Stimulated activated effector memory CD8-positive, alpha-beta T cell treated with anti-CD3 and anti-CD28 coated beads, Interleukin-12 subunit alpha, Interleukin-12 subunit beta, amount 100 ng/mL, for 72 hours (primary cell): Measurements from ENCODE around the gene TRMO.
A peak's percentile ranks its signal among the peaks of the same experiment; 100 is the strongest.
"Not testable (repeated sequence)": the region's sequence is repeated elsewhere in the genome, so short reads cannot be mapped to it uniquely, and the experiment has no call there.

ENCODE experiments used
- ATAC-seq: fragments of 150-1000 bp; cut with Tn5 transposase; 2 replicates; pipeline ENCODE4 v1.10.0; 2021
- DNase-seq, 2 donors: peaks; one replicate each; pipeline ENCODE4 v3.0.0; 2021 to 2022; ENCODE audit warnings: low spot score in 2 of 2
- H3K27ac Mint-ChIP-seq: one replicate; pipeline ENCODE4 v1.8.0; 2022; ENCODE audit warnings: mild to moderate bottlenecking, mixed read lengths
- H3K36me3 Mint-ChIP-seq: one replicate; pipeline ENCODE4 v1.8.0; 2022; ENCODE audit warnings: mild to moderate bottlenecking, mixed read lengths
- H3K4me1 Mint-ChIP-seq: one replicate; pipeline ENCODE4 v1.8.0; 2022; ENCODE audit warnings: mixed read lengths
- H3K4me3 Mint-ChIP-seq: one replicate; pipeline ENCODE4 v1.8.0; 2022; ENCODE audit warnings: mild to moderate bottlenecking, mixed read lengths
- H3K9me3 Mint-ChIP-seq: one replicate; pipeline ENCODE4 v1.8.0; 2022; ENCODE audit warnings: mixed read lengths

Gene TRMO

GRCh38 chr9:97947094-97947493, 24.8 kb upstream of the TRMO start:
- DNase-seq, H3K9me3 Mint-ChIP-seq, ATAC-seq: not testable (repeated sequence)

GRCh38 chr9:97945470-97945869, 23.2 kb upstream of the TRMO start:
- H3K9me3 Mint-ChIP-seq, H3K36me3 Mint-ChIP-seq, H3K4me3 Mint-ChIP-seq, ATAC-seq, H3K27ac Mint-ChIP-seq, DNase-seq, H3K4me1 Mint-ChIP-seq: not testable (repeated sequence)

More at GRCh38 chr9:97947094-97947493, 24.8 kb upstream of the TRMO start:
- not testable (repeated sequence) for H3K4me1 Mint-ChIP-seq, H3K36me3 Mint-ChIP-seq, H3K4me3 Mint-ChIP-seq, H3K27ac Mint-ChIP-seq

GRCh38 chr9:97944612-97945011, 22.3 kb upstream of the TRMO start:
- Mint-ChIP-seq H3K4me3 (no peak overlapping the region), H3K27ac (no peak overlapping the region), H3K9me3 (no peaks in the 10 kb centered on the region), H3K4me1 (no peaks in the 10 kb centered on the region), H3K36me3 (no peaks in the 10 kb centered on the region)
- ATAC-seq (no peak), DNase-seq (no peak)

GRCh38 chr9:97943308-97943855, 21.1 kb upstream of the TRMO start:
- no peak for DNase-seq
- ATAC-seq, result no peak
- H3K27ac Mint-ChIP-seq, result no peak overlapping the region
- peaks cover 5% of the 10 kb centered on the region for H3K4me1 Mint-ChIP-seq
- no peak overlapping the region for H3K4me3 Mint-ChIP-seq
- H3K9me3 Mint-ChIP-seq, result no peaks in the 10 kb centered on the region
- H3K36me3 Mint-ChIP-seq, result no peaks in the 10 kb centered on the region

- no peak for ATAC-seq
- Mint-ChIP-seq H3K9me3 (no peaks in the 10 kb centered on the region), H3K27ac (no peak overlapping the region), H3K4me3 (no peak overlapping the region), H3K36me3 (no peaks in the 10 kb centered on the region), H3K4me1 (peaks cover 13% of the 10 kb centered on the region)
- no peak for DNase-seq
Observed at GRCh38 chr9:97941323-97941722, 19.0 kb upstream of the TRMO start.

GRCh38 chr9:97940741-97941140, 18.4 kb upstream of the TRMO start:
- peaks cover 13% of the 10 kb centered on the region for H3K4me1 Mint-ChIP-seq
- H3K36me3 Mint-ChIP-seq, result no peaks in the 10 kb centered on the region
- ATAC-seq (no peak), DNase-seq (no peak)
- H3K27ac Mint-ChIP-seq, result no peak overlapping the region
- H3K9me3 Mint-ChIP-seq, result no peaks in the 10 kb centered on the region
- no peak overlapping the region for H3K4me3 Mint-ChIP-seq

GRCh38 chr9:97940233-97940632, 17.9 kb upstream of the TRMO start:
- H3K36me3 Mint-ChIP-seq, result no peaks in the 10 kb centered on the region
- H3K4me3 Mint-ChIP-seq, result no peak overlapping the region
- ATAC-seq (no peak), DNase-seq (no peak)
- H3K27ac Mint-ChIP-seq, result no peak overlapping the region
- no peaks in the 10 kb centered on the region for H3K9me3 Mint-ChIP-seq
- peaks cover 13% of the 10 kb centered on the region for H3K4me1 Mint-ChIP-seq

GRCh38 chr9:97938081-97938644, 15.9 kb upstream of the TRMO start, which contains the start of gene HEMGN:
Gene HEMGN (minus strand): TSS chr9:97938172. CDS start chr9:97938136, 36 bp downstream.
- Mint-ChIP-seq H3K4me3 (peak within 1 kb of the TSS; percentile 3), H3K9me3 (no peaks in the 10 kb centered on the region), H3K27ac (peak within 1 kb of the TSS; percentile 43), H3K36me3 (no peaks in the 10 kb centered on the region), H3K4me1 (peaks cover 13% of the 10 kb centered on the region)
- ATAC-seq, result peak; percentile 77
- DNase-seq, result peak in 1 of 2 donors; percentile 57

- Mint-ChIP-seq H3K4me3 (no peak overlapping the region), H3K27ac (no peak overlapping the region), H3K9me3 (no peaks in the 10 kb centered on the region), H3K4me1 (peaks cover 13% of the 10 kb centered on the region), H3K36me3 (no peaks in the 10 kb centered on the region)
- no peak for ATAC-seq
- DNase-seq, result no peak
Observed at GRCh38 chr9:97936998-97937397, 14.7 kb upstream of the TRMO start.

GRCh38 chr9:97935276-97935675, 13.0 kb upstream of the TRMO start:
- Mint-ChIP-seq H3K9me3 (no peaks in the 10 kb centered on the region), H3K4me1 (peaks cover 28% of the 10 kb centered on the region), H3K27ac (no peak overlapping the region), H3K4me3 (no peak overlapping the region), H3K36me3 (no peaks in the 10 kb centered on the region)
- no peak for ATAC-seq
- no peak for DNase-seq

- no peak for ATAC-seq
- no peak for DNase-seq
- H3K9me3 Mint-ChIP-seq, result no peaks in the 10 kb centered on the region
- peaks cover 32% of the 10 kb centered on the region for H3K4me1 Mint-ChIP-seq
- H3K36me3 Mint-ChIP-seq, result no peaks in the 10 kb centered on the region
- H3K4me3 Mint-ChIP-seq, result no peak overlapping the region
- H3K27ac Mint-ChIP-seq, result no peak overlapping the region
Observed at GRCh38 chr9:97934321-97935115, 12.2 kb upstream of the TRMO start.

GRCh38 chr9:97933297-97933998, 11.1 kb upstream of the TRMO start:
- Mint-ChIP-seq H3K4me1 (peaks cover 27% of the 10 kb centered on the region), H3K27ac (no peak overlapping the region)
- ATAC-seq, result no peak

GRCh38 chr9:97930972-97931371, 8.7 kb upstream of the TRMO start:
- no peak for DNase-seq
- Mint-ChIP-seq H3K4me3 (peak overlapping the region; percentile 6), H3K36me3 (no peaks in the 10 kb centered on the region), H3K27ac (peak overlapping the region; percentile 82), H3K4me1 (peaks cover 19% of the 10 kb centered on the region), H3K9me3 (no peaks in the 10 kb centered on the region)
- no peak for ATAC-seq

More at GRCh38 chr9:97933297-97933998, 11.1 kb upstream of the TRMO start:
- no peak for DNase-seq
- Mint-ChIP-seq H3K4me3 (no peak overlapping the region), H3K9me3 (no peaks in the 10 kb centered on the region), H3K36me3 (no peaks in the 10 kb centered on the region)

GRCh38 chr9:97928986-97929604, 6.8 kb upstream of the TRMO start:
- Mint-ChIP-seq H3K9me3 (no peaks in the 10 kb centered on the region), H3K36me3 (no peaks in the 10 kb centered on the region), H3K4me1 (peaks cover 19% of the 10 kb centered on the region), H3K4me3 (no peak overlapping the region), H3K27ac (no peak overlapping the region)
- no peak for DNase-seq
- ATAC-seq, result no peak
